Neutrophil (primary cell): ENCODE results near the gene MVB12B.

Experiments used
- H3K27ac ChIP-seq: fragments of 200-600 bp; sonication (generic); 2 replicates; pipeline ENCODE4 v1.5.1; 2016; ENCODE audit warnings: mild to moderate bottlenecking, moderate library complexity
- H3K27me3 ChIP-seq: fragments of 200-600 bp; sonication (generic); 2 replicates; pipeline ENCODE4 v1.6.0; 2016; ENCODE audit warnings: mild to moderate bottlenecking
- H3K36me3 ChIP-seq: fragments of 200-600 bp; sonication (generic); 2 replicates; pipeline ENCODE4 v1.5.1; 2017
- H3K4me1 ChIP-seq, 2 experiments: fragments of 200-600 bp in 1 of 2; sonication (generic) in 1 of 2; 1 replicate in 1 of 2; 2 replicates in 1 of 2; pipeline versions ENCODE4 v1.5.1 to v1.6.1; 2013 to 2016; ENCODE audit warnings: low read depth in 1 of 2, low read length in 1 of 2, mild to moderate bottlenecking in 1 of 2, moderate library complexity in 1 of 2; ENCODE audit not compliant: control insufficient read depth in 1 of 2, insufficient read depth in 1 of 2
- H3K4me3 ChIP-seq, 2 experiments: fragments of 200-600 bp in 1 of 2; sonication (generic) in 1 of 2; 1 replicate in 1 of 2; 2 replicates in 1 of 2; pipeline ENCODE4 v1.5.1; 2013 to 2016; ENCODE audit warnings: low read depth in 1 of 2, low read length in 1 of 2, mild to moderate bottlenecking in 1 of 2, moderate library complexity in 1 of 2
- H3K9me3 ChIP-seq: fragments of 200-600 bp; sonication (generic); 2 replicates; pipeline ENCODE4 v1.5.1; 2016
- TF ChIP-seq, protein P1 (sequence below): fragments of 200-600 bp; sonication (generic); IDR thresholded peaks from 2 replicates; pipeline ENCODE4 v1.5.1; 2016; ENCODE audit warnings: antibody characterized with exemption

MVB12B gene

DNA sequence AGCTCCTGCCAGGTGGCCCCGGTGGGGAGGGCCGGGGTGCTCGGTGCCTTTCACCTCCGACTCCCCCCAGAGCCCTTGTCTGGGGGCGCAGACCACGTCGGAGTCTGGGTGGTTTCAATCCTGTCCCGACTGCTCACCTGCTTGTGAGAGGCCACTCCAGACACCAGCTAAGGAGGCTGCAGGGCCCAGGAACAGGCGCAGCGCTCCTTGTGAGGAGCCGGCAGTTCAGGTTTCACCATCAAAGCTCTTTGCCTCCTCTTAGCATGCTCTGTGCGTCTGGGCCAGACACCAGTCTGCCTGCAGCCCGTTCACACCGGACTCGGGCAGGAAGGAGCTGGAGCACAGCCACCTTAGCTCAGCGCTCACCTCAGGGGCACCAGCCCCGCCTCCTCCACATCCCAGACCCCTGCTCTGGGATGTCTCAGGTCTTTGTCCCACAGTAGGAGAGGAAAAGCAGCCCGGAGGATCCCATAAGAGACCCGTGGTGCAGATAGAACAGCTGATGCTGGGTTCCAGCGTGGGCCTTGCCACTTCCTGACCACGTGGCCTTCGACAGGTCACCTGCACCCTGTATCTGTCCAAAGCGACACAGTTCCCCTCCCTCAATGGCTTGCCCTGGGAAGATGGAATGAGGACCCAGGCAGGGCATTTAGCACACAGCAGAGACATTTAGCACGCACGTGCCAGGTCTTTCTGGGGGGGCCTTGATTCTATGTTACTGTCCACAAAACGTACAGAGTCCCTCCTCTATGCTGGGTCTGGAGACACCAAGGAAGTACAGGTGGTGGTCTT lies 180.9 kb downstream of the MVB12B start:
- Histone ChIP-seq H3K36me3 (peaks cover 45% of the 10 kb centered on the region), H3K4me1 (no peaks in the 10 kb centered on the region), H3K9me3 (no peaks in the 10 kb centered on the region), H3K27me3 (no peaks in the 10 kb centered on the region), H3K4me3 (no peak overlapping the region), H3K27ac (no peak overlapping the region)
- TF ChIP-seq, protein P1, sequence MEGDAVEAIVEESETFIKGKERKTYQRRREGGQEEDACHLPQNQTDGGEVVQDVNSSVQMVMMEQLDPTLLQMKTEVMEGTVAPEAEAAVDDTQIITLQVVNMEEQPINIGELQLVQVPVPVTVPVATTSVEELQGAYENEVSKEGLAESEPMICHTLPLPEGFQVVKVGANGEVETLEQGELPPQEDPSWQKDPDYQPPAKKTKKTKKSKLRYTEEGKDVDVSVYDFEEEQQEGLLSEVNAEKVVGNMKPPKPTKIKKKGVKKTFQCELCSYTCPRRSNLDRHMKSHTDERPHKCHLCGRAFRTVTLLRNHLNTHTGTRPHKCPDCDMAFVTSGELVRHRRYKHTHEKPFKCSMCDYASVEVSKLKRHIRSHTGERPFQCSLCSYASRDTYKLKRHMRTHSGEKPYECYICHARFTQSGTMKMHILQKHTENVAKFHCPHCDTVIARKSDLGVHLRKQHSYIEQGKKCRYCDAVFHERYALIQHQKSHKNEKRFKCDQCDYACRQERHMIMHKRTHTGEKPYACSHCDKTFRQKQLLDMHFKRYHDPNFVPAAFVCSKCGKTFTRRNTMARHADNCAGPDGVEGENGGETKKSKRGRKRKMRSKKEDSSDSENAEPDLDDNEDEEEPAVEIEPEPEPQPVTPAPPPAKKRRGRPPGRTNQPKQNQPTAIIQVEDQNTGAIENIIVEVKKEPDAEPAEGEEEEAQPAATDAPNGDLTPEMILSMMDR, result no peak

DNA sequence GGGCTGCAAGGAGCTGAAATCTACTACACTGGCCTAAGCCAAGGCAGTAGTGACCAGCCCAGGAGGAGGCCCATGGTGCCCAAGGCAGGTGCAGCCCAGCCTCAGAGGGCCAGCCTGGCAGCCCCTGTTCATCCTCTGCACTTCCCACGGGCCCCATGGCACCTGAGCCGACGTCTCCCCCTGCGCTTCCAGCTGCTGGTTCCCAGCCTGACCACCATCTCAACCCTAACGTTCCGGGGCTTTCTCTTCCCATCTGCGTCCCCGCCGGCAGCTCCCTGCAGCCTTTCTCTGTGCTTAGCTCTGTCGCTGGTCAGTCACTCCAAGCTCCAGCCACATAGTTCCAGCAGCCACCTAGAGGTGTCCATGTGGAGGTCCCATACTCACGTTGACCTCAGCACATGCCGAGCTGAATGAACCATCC lies 181.6 kb downstream of the MVB12B start:
- Histone ChIP-seq H3K9me3 (no peaks in the 10 kb centered on the region), H3K27me3 (no peaks in the 10 kb centered on the region), H3K27ac (no peak overlapping the region), H3K36me3 (peaks cover 39% of the 10 kb centered on the region), H3K4me1 (no peaks in the 10 kb centered on the region), H3K4me3 (no peak overlapping the region)
- TF ChIP-seq, protein P1, result no peak

DNA sequence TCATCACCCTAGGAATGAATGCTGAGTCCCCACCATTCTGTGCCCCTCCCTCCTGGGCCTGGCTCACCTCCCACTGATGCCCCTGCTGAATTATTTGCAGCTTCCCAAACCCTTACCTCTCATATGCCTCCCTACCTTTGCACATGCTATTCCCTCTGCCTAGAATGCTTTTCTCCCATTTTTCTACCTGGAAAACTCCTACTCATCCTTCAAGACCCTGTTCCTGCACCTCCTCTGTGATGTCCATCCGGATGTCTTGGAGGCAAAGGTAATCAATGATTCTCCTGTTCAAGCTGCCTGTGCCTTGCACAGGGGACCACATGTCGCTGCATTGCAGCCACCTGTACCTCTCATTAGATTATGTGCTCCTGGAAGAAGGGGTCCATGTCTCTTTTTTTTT lies 182.3 kb downstream of the MVB12B start:
- Histone ChIP-seq H3K36me3 (peaks cover 32% of the 10 kb centered on the region), H3K27ac (no peak overlapping the region), H3K4me3 (no peak overlapping the region), H3K4me1 (peaks cover 2 to 3% of the 10 kb centered on the region in 2 experiments), H3K27me3 (no peaks in the 10 kb centered on the region), H3K9me3 (no peaks in the 10 kb centered on the region)
- TF ChIP-seq, protein P1, result no peak

DNA sequence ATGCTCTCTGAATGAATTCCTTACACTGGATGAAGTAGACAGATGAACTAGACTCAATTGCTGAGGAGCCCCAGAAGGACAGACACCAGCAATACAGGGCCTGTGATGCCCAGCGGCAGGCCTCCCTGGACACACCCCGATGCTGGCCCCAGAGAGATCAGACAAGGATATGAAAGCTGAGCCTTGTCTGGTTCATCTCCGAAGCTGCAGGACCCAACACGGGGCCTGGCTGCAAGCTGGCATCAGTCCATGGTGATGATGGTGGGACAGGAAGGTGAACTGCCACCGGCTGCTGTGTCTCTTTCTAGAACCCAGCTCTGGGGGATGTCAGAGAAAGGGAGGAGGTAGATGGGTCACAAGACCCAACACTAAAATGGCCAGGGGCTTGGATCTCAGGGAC lies 183.1 kb downstream of the MVB12B start:
- H3K27ac ChIP-seq, result no peak overlapping the region
- H3K9me3 ChIP-seq, result no peaks in the 10 kb centered on the region
- peaks cover 24% of the 10 kb centered on the region for H3K36me3 ChIP-seq
- TF ChIP-seq, protein P1, result no peak
- no peaks in the 10 kb centered on the region for H3K27me3 ChIP-seq
- H3K4me3 ChIP-seq, result no peak overlapping the region
- H3K4me1 ChIP-seq, result peaks cover 10% of the 10 kb centered on the region in 2 experiments

DNA sequence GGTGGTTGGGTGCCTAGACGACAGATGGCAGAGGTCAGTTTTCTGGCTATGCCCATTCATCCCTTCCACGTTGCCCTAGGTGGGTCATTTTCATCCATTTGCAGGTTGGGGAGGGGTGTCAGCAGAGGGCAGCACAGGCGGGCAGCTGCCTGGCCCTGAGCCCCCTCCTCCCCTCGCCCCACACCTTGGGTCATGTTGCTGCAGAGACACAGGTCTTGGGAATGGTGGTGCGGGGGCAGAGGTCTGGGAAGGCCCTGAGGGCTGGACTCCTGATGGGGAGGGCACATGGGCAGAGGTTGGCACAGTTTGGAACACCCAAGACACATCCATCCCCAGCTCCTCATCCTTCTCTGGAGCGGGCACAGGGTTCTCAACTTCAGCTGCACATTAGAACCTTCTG lies 183.9 kb downstream of the MVB12B start:
- Histone ChIP-seq H3K27me3 (no peaks in the 10 kb centered on the region), H3K36me3 (peaks cover 16% of the 10 kb centered on the region), H3K27ac (no peak overlapping the region), H3K9me3 (no peaks in the 10 kb centered on the region), H3K4me3 (no peak overlapping the region), H3K4me1 (peaks cover 10 to 12% of the 10 kb centered on the region in 2 experiments)
- TF ChIP-seq, protein P1, result no peak
